Mesodermal cell (in vitro differentiated cells): ENCODE data around the gene PERP. TPM values are rescaled to one million over a fixed set of nuclear protein-coding genes. Genes with fewer than 3 reads are reported as not detected.
A peak's percentile ranks its signal among the peaks of the same experiment; 100 is the strongest.
"Not testable (repeated sequence)": the region's sequence is repeated elsewhere in the genome, so short reads cannot be mapped to it uniquely, and the experiment has no call there.

ENCODE experiments used
- H3K27ac ChIP-seq: 2 replicates; pipeline ENCODE4 v1.7.0; 2013; ENCODE audit warnings: mild to moderate bottlenecking, low read depth, low read length, moderate library complexity; ENCODE audit not compliant: severe bottlenecking
- H3K36me3 ChIP-seq: 2 replicates; pipeline ENCODE4 v1.7.1; 2013; ENCODE audit warnings: mild to moderate bottlenecking, low read length, moderate library complexity; ENCODE audit not compliant: control insufficient read depth, insufficient read depth
- H3K4me1 ChIP-seq: one replicate; pipeline ENCODE4 v1.7.1; 2013; ENCODE audit warnings: mild to moderate bottlenecking, low read length; ENCODE audit not compliant: insufficient read depth, control insufficient read depth, poor library complexity, severe bottlenecking
- H3K4me3 ChIP-seq: 2 replicates; pipeline ENCODE4 v1.7.0; 2013; ENCODE audit warnings: low read length, control low read depth, mild to moderate bottlenecking; ENCODE audit not compliant: insufficient read depth, poor library complexity, severe bottlenecking; ENCODE audit errors: extremely low read depth
- H3K9me3 ChIP-seq: 2 replicates; pipeline ENCODE4 v1.7.1; 2013; ENCODE audit warnings: mild to moderate bottlenecking, low read length, moderate library complexity; ENCODE audit not compliant: control insufficient read depth
- WGBS, 2 experiments: methylation state at CpG; one replicate each; pipeline ENCODE4 v1.1.5; 2013; ENCODE audit warnings: missing lambda C conversion rate in 2 of 2; ENCODE audit not compliant: insufficient coverage in 2 of 2; 5-methylcytosine and 5-hydroxymethylcytosine counted together
- polyA plus RNA-seq, 2 experiments: library from polyadenylated mRNA; stranded (reverse); fragments of 50-300 nt; gene quantifications; one replicate each; pipeline ENCODE4 v1.2.3, GENCODE V29; 2013

The PERP gene
- 42.7 TPM for polyA plus RNA-seq (2013, experiment 1 of 2)
- 49.7 TPM for polyA plus RNA-seq (2013, experiment 2 of 2)

GRCh38 chr6:138107078-138107751 lies at the start of gene PERP:
PERP (minus strand) TSS chr6:138107419; CDS start chr6:138107340, 79 bp downstream.
- Histone ChIP-seq H3K36me3 (peaks cover 5% of the 10 kb centered on the region), H3K4me1 (peaks cover 3% of the 10 kb centered on the region), H3K27ac (peak within 1 kb of the TSS; percentile 45), H3K4me3 (peak within 1 kb of the TSS; percentile 69), H3K9me3 (no peaks in the 10 kb centered on the region)
- WGBS, 2 experiments, result 0% methylated on average over 45 to 73 of the region's 83 CpGs

GRCh38 chr6:138155443-138155842 lies 48.2 kb upstream of the PERP start:
- WGBS, 2 experiments, result no CpG with 5 or more reads among the region's 1 CpG
- H3K27ac ChIP-seq, result no peak overlapping the region
- no peaks in the 10 kb centered on the region for H3K4me1 ChIP-seq
- no peaks in the 10 kb centered on the region for H3K9me3 ChIP-seq
- no peak overlapping the region for H3K4me3 ChIP-seq
- H3K36me3 ChIP-seq, result no peaks in the 10 kb centered on the region

DNA sequence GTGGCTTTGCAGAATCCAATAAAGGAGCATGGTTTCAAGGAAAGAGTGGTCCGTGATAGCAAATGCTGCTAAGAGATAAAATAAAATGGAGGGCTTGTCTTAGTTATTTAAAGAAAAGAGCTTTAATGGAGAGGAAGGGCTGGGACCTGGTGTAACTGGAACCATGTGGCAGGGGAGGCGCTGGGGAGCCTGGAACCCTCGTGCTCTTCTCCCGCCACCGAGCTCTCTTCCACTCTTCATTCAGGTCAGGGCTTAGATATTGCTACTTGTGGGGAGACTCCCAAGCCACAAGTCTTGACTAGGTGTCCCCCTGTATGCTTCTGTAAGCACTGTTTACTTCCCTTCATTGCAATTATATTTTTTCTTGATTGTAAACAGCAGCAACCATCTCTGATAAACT lies 39.3 kb upstream of the PERP start:
- no peaks in the 10 kb centered on the region for H3K36me3 ChIP-seq
- no peaks in the 10 kb centered on the region for H3K4me1 ChIP-seq
- H3K9me3 ChIP-seq, result no peaks in the 10 kb centered on the region
- no peak overlapping the region for H3K4me3 ChIP-seq
- WGBS, 2 experiments, result 89 to 94% methylated on average over 5 of the region's 5 CpGs
- H3K27ac ChIP-seq, result no peak overlapping the region

DNA sequence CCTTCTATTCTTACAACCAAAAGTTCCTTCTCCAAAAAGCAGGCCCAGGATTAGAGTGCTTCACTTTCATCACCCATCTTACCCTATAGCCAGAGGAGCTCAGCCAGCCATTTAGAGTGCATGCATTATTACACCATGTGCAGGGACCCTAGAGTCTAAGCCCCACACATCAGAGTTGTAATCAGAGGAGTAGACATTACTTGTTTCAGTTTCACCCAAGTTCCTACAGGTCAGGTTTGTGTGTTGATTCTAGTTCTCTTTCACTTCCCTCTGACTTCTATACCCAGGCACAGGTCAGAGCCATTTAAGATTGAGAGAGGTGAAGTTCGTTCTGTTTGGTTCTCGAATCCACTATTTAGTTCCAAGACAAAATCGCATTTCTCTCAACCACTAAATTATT lies 38.2 kb upstream of the PERP start:
- no peak overlapping the region for H3K4me3 ChIP-seq
- no peaks in the 10 kb centered on the region for H3K36me3 ChIP-seq
- no CpG with 5 or more reads among the region's 3 CpGs for WGBS, 2 experiments
- no peaks in the 10 kb centered on the region for H3K9me3 ChIP-seq
- H3K27ac ChIP-seq, result no peak overlapping the region
- H3K4me1 ChIP-seq, result no peaks in the 10 kb centered on the region

- no peak overlapping the region for H3K27ac ChIP-seq
- 78 to 90% methylated on average over 2 to 3 of the region's 4 CpGs for WGBS, 2 experiments
- no peaks in the 10 kb centered on the region for H3K4me1 ChIP-seq
- H3K36me3 ChIP-seq, result no peaks in the 10 kb centered on the region
- no peak overlapping the region for H3K4me3 ChIP-seq
- no peaks in the 10 kb centered on the region for H3K9me3 ChIP-seq
Observed at GRCh38 chr6:138142806-138143205, 35.6 kb upstream of the PERP start.

DNA sequence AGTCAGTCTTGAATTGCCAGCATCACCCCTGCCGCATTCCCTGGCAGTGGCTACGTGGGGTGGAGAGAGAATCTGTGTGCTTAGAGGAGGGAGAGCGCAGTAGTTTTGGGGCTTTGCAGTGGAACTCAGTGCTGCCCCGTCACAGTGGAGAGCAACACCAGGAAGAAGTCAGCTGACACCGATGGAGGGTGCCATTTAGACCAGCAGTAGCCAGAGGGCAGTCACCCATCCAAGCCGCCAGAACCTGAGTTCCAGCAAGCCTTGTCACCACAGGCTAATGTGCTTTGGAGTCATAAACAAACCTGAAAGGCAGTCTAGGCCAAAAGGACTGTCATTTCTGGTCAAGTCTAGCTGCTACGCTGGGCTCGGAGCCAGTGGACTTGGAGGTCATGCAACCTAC lies 22.0 kb upstream of the PERP start:
- 88 to 92% methylated on average over 7 to 8 of the region's 8 CpGs for WGBS, 2 experiments
- Histone ChIP-seq H3K4me3 (no peak overlapping the region), H3K4me1 (no peaks in the 10 kb centered on the region), H3K9me3 (no peaks in the 10 kb centered on the region), H3K27ac (no peak overlapping the region), H3K36me3 (no peaks in the 10 kb centered on the region)

DNA sequence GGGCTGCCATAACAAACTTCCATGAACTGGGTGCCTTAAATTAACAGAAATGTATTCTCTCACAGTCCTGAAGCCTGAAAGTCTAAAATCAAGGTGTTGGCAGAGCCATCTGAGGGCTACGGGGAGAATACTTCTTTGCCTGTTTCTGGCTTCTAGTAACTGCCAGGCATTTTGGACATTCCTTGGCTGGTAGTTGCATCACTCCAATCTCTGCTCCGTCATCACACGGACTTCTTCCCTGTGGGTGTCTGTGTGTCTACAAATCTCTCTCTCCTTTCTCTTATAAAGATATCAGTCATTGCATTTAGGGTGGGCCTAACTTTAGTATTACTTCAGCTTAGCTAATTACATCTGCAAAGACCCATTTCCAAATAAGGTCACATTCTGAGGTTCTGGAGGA lies 20.9 kb upstream of the PERP start:
- no peaks in the 10 kb centered on the region for H3K36me3 ChIP-seq
- no peak overlapping the region for H3K27ac ChIP-seq
- H3K4me1 ChIP-seq, result no peaks in the 10 kb centered on the region
- 83 to 86% methylated on average over 1 to 3 of the region's 3 CpGs for whole genome bisulfite sequencing, 2 experiments
- no peak overlapping the region for H3K4me3 ChIP-seq
- no peaks in the 10 kb centered on the region for H3K9me3 ChIP-seq

DNA sequence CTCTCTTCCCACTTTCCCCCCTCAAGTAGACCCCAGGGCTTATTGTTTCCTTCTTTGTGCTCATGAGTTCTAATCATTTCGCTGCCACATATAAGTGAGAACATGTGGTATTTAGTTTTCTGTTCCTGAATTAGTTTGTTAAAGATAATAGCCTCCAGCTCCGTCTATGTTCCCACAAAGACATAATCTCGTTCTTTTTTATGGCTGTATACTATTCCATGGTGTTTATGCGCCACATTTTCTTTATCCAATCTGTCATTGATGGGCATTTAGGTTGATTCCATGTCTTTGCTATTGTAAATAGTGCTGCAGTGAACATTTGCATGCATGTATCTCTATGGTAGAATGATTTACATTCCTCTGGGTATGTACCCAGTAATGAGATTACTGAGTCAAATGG lies 16.9 kb upstream of the PERP start:
- WGBS, 2 experiments, result 93% methylated on average over 3 of the region's 4 CpGs; no CpG with 5 or more reads in 1 of the 2 experiments
- Histone ChIP-seq H3K27ac (no peak overlapping the region), H3K4me3 (no peak overlapping the region), H3K9me3 (no peaks in the 10 kb centered on the region), H3K4me1 (no peaks in the 10 kb centered on the region), H3K36me3 (no peaks in the 10 kb centered on the region)

DNA sequence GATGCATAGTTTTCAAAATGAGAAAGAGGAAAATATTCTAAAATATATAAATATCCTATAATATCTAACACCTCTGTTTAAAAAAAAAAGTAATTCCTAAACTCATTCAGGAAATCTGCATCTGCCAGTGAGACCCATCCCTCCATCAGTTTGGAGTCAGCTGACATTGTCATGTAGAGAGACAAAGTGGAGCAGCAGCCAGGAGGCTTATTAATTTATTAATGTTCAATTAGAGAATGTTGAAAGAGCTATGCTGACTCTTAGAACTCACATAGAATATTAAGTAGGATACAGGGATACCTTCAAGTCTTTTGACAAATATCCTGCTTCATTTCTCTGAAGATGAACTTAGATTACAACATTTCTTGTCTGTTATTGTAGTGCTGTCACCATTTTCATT lies 12.8 kb upstream of the PERP start:
- Histone ChIP-seq H3K36me3 (no peaks in the 10 kb centered on the region), H3K4me1 (no peaks in the 10 kb centered on the region), H3K27ac (no peak overlapping the region), H3K4me3 (no peak overlapping the region), H3K9me3 (no peaks in the 10 kb centered on the region)

DNA sequence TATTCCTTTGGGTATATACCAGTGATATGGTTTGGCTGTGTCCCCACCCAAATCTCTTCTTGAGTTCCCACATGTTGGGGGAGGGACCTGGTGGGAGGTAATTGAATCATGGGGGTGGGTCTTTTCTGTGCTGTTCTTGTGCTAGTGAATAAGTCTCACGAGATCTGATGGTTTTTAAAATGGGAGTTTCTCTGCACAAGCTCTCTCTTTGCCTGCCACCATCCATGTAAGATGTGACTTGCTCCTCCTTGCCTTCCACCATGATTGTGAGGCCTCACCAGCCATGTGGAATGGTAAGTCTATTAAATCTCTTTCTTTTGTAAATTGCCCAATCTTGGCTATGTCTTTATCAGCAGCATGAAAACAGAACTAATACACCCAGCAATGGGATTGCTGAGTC lies 12.0 kb upstream of the PERP start:
- H3K9me3 ChIP-seq, H3K4me3 ChIP-seq, H3K36me3 ChIP-seq, H3K27ac ChIP-seq, H3K4me1 ChIP-seq: not testable (repeated sequence)
- no CpG with 5 or more reads among the region's 1 CpG for WGBS, 2 experiments

DNA sequence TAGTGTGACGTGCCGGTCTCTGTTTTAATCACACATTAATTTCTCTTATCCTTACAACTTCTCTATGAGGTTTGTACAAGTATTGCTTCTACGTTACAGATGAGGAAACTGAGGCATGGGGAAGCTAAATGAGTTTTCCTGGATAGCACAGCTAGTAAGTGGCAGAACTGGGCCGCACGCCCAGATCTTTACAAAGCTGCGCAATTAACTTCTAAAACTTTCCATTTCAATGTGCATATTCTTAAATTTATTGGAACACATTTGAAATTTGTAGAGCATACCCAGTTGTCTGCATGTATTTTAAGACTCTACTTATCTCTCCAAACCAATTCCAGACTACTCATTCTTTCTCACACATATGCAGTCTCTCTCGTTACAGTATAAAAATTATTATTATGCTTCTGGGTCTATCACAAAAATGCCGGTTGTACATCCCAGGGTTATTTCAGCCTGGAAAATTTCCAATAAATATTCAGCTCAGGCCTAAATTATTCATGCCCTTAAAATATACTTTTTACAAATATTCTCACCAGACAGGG lies 10.2 kb upstream of the PERP start:
- 96 to 100% methylated on average over 2 to 4 of the region's 8 CpGs for WGBS, 2 experiments

More for the DNA sequence above, 10.2 kb upstream of the PERP start:
- Histone ChIP-seq H3K9me3 (no peaks in the 10 kb centered on the region), H3K27ac (no peak overlapping the region), H3K4me3 (no peak overlapping the region), H3K36me3 (no peaks in the 10 kb centered on the region), H3K4me1 (no peaks in the 10 kb centered on the region)
